Fibroblast of skin of scalp (primary cell): ENCODE data around the gene PTPRD.

Source experiments
- DNase-seq: peaks from one replicate; pipeline ENCODE4 v3.0.0-alpha.2; 2013

PTPRD gene

DNA sequence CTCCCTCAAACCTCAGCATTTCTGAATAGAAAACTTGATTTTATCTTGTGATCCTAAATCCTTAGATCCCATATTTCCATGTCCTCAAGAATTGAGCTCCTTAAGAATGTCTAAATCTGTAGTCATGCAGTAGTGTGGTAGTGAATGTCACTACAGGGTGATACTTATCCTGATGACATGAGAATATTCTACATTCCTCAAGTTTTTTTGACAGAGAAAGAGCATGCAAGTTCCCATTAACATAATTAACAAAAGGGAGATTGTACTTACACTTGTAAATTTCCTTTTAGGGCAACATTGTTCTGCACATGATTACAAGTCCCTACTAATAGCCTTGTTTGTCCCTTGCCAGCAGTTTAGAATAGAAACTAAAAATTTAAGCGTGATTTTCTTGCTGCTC is 352.3 kb downstream of the PTPRD start:
- DNase-seq, result no peak

GRCh38 chr9:10259668-10260067 is 353.1 kb downstream of the PTPRD start:
- no peak for DNase-seq

DNA sequence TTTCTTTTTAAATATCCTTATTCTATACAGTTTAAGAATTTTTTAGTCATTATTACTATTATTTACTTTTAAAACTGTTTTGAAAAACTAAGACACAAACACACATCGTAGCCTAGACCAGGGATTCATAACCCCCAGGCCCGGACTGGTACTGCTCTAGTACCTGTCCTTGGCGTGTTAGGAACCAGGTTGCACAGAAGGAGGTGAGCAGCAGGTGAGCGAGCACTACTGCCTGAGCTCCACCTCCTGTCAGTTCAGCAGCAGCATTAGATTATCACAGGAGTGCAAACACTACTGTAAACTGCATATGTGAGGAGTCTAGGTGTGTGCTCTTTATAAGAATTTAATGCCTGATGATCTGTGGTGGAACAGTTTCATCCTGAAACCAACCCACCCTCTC is 357.0 kb downstream of the PTPRD start:
- DNase-seq, result no peak

DNA sequence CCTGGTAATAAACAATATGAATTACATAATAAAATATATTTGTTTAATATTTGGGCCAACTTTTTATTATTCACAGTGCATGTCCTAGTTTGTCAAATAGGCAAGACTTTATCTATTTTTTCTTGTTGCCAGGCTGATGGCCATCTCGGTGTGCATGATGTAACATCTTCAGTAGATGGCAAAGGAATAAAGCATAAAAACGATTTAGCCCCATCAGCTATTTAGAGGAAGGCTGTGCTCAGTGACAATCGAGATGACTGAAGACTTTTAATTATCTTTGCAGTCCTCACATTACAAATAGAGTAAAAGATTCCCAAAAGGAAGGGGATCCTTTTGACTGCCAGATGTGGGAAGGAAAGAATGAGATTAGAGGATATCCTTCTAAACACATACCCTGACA is 358.5 kb downstream of the PTPRD start:
- no peak for DNase-seq

GRCh38 chr9:10253341-10253740 is 359.5 kb downstream of the PTPRD start:
- no peak for DNase-seq

DNA sequence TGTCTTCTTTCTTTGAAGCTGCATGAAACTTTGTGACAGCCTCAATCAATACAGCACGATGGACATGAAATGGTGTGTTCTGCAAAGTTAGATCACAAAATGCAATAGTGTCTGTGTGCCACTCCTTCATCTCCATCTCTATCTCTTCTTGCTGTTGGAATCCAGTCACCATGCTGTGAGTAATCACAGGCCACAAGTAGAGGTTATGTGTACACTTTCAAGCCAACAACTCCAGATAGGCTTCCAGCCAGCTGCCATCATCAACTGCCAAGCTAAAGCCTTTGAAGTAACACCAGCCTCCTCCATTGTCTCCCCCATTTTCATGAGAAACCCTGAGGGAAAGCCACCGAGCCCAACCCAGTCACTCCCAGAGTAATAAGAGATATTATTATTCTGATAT is 360.6 kb downstream of the PTPRD start:
- no peak for DNase-seq

DNA sequence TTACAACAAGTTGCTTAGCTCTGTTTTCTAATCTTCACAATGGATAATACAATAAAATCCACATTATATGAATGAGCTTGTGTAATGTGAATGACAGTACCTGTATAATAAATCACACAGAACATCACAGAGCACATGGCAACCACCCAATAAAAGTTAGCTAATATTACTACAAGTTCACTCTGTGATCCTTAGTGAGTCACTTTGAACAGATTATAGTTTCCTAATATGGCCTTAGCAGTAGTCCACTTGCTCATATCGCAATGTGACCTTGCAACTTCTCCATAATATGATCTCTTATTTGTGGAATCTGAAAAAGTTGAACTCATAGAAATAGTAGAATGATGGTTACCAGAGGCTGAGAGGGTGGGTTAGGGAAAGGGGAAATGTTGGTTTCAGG is 361.3 kb downstream of the PTPRD start:
- peak; percentile 29 for DNase-seq

DNA sequence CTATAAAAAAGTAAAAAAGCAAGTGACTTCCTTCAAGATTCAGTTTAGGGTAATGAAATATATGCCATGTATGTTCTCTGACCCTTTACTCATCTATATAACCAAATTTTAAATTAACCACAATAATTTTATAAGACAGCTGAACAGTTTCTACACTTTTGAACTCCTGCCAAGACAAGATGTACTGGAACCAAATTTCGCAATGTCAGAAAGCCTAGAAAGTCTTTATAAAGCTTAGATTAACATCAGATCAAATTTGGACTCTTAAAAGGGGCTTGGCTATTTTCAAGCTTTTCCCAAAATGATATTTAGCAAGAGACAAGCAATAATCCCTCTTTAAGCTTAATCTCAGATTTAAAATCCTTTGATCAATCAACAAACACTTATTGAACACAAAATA is 362.6 kb downstream of the PTPRD start:
- peak; percentile 15 for DNase-seq

- DNase-seq, result no peak
Measured at GRCh38 chr9:10248890-10249289, 363.9 kb downstream of the PTPRD start.

- no peak for DNase-seq
Measured at GRCh38 chr9:10242255-10242654, 370.5 kb downstream of the PTPRD start.

GRCh38 chr9:10238087-10238486 is 374.7 kb downstream of the PTPRD start:
- no peak for DNase-seq

DNA sequence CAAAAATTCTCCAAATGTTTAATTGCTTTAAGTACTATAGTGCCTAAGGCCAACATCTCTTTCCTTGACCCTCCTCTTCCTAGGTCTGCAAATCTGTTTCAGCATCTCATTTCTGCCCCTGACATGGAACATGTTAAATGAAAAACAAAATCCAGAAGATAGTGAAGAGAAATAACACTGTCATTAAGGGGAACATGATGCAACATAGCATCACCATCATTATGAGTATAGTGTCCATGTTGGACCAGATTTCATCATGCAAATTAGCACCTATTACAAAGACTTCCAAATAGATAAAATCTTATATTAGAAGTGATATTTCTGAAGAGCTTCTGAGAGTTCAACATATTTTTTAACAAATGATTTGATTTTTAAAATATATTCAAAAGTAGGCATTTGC is 375.2 kb downstream of the PTPRD start:
- DNase-seq, result no peak

DNA sequence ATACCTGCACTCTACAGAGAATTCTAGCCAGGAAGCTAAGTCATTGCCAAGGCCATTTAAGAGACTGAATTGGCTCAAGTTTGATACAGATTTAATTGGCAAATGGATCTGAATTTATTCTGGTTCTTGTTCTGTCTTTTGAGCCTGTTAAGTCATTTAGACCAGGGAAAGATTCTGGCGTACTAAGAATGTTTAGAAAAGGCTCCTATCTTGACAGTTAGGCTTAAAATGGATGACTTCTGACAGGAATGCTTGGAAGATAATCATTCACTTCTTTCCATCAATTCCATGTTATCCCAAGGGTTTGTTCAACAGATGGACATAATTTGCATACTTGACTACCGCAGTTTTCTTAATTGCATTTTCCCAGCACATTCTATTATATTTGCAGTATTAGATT is 376.6 kb downstream of the PTPRD start:
- no peak for DNase-seq

GRCh38 chr9:10235376-10235775 is 377.4 kb downstream of the PTPRD start:
- no peak for DNase-seq

- DNase-seq, result no peak
Measured at GRCh38 chr9:10232352-10232930, 380.4 kb downstream of the PTPRD start.

DNA sequence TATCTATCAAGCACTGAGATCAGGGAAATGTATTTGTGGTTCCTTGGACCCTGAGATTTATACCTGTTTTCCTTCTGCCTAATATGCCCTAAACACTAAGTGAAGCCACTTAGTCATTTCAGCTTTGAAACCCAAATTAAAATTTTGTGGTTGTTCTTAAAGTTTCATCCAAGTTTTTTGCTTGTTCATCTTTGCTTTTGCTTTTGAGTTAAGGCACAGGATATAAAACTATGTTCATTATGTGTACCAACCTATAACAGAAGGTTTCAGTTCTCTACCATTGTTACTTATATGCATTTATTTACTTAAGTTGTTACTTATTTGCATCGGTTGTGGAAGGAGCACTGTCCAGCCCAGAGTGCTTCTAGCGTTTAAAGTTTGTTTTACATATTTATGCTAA is 382.3 kb downstream of the PTPRD start:
- DNase-seq, result no peak

- no peak for DNase-seq
Measured at GRCh38 chr9:10228082-10228481, 384.7 kb downstream of the PTPRD start.

- DNase-seq, result no peak
Measured at GRCh38 chr9:10226996-10227395, 385.8 kb downstream of the PTPRD start.

- no peak for DNase-seq
Measured at GRCh38 chr9:10212702-10213101, 400.1 kb downstream of the PTPRD start.

- DNase-seq, result no peak
Measured at GRCh38 chr9:10208691-10209069, 404.1 kb downstream of the PTPRD start.

- no peak for DNase-seq
Measured at GRCh38 chr9:10204276-10204675, 408.5 kb downstream of the PTPRD start.

GRCh38 chr9:10173561-10173960 is 439.2 kb downstream of the PTPRD start:
- no peak for DNase-seq

DNA sequence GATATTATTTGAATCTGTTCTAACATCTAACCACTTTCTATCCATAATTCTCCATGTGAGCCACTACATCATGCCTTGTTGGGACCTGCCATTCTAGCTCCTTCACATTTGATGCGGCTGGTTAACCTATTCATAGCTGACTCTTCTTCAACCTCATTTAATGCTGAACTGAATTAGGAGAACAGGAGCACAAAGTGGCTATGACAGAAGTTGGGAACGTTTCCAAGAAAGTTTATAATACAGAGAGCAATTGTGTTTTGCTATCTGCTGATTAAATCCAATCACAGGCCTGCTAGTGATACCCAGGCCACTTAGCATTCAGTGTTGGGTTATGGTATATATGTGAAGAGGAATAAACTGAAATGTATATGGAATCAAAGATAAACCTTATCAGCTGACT is 440.3 kb downstream of the PTPRD start:
- DNase-seq, result no peak

DNA sequence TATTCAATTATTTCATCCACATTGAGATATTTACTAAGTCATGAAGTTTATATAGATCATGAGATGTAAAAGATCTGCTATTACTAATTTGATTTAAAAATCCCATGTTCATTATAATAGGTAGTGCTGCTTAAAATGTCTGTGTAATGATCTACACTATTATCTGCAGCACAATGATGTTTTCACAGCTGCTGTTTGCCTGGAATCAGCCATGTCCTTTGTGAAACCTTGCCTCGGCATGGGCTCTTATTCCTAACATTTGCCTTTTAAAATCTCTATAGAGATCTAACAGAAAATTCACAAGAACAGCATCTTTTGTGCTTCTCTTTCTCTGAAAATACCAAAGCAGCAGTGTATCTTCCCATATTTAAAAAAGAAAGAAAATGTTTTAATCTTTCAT is 444.6 kb downstream of the PTPRD start:
- no peak for DNase-seq

DNA sequence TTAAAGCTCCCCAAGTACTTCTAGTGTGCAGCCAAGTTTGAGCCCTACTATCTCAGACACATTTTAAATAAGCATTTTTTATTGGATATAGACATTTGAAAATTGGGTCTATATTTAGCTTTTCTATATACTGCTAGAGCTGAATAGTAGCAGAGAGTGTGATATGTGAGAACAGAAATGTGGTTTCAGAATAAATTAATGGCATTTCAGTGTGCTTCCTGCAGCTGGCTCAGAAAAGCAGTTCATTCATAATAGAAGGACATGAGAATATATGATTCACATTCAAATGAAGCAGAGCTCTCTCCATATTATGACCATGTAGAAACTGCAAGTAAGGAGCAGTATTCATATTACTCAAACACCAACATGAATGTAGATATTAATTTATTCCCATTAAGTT is 464.0 kb downstream of the PTPRD start:
- no peak for DNase-seq
